Colonic mucosa (tissue), 4 donors: ENCODE data around the gene MCM9. TPM values are rescaled to one million over a fixed set of nuclear protein-coding genes. Genes with fewer than 3 reads are reported as not detected.

Experiments
- DNase-seq: peaks from one replicate; pipeline ENCODE4 v3.0.0-alpha.2; 2020
- H3K27ac ChIP-seq: fragments of 200-600 bp; one replicate; pipeline ENCODE4 v1.8.0; 2021
- H3K27me3 ChIP-seq: fragments of 200-600 bp; one replicate; pipeline ENCODE4 v1.8.0; 2021
- H3K36me3 ChIP-seq: fragments of 200-600 bp; one replicate; pipeline ENCODE4 v1.8.0; 2021
- H3K4me1 ChIP-seq: fragments of 200-600 bp; one replicate; pipeline ENCODE4 v1.8.0; 2021; ENCODE audit warnings: mild to moderate bottlenecking
- H3K4me3 ChIP-seq: fragments of 200-600 bp; one replicate; pipeline ENCODE4 v1.8.0; 2021
- H3K9ac ChIP-seq, 2 donors: one replicate each; pipeline ENCODE4 v1.7.0; 2013; ENCODE audit warnings: control low read depth in 2 of 2, low read depth in 2 of 2, low read length in 2 of 2
- H3K9me3 ChIP-seq: fragments of 200-600 bp; one replicate; pipeline ENCODE4 v1.8.0; 2021
- intact Hi-C: fragments of 100-400 bp; cut with DNase I; formaldehyde crosslinking; loops from one replicate; pipeline ENCODE4 v1.14.1; 2022
- total RNA-seq, 2 donors: library from RNA; stranded (reverse); fragmentation: NEBNext Ultra II Directional in 1 of 2; extraction: Animal tissue kit (Norgen Biotek cat#: 25700) in 1 of 2; gene quantifications; one replicate each; pipeline ENCODE4 v1.2.1, GENCODE V29; 2021
- TF ChIP-seq, protein P1 (sequence below): fragments of 200-600 bp; IDR thresholded peaks from one replicate; pipeline ENCODE4 v1.8.0; 2022; ENCODE audit warnings: antibody characterized with exemption, mild to moderate bottlenecking
- donor health status: healthy.
- donor health status: DM: no; HTN: no; CAD: no.
- donor health status: DM: no; HTN: no; CAD: no.

Gene MCM9
- total RNA-seq, 2 donors from 2014 or later = 14.3 to 18.5 TPM

DNA sequence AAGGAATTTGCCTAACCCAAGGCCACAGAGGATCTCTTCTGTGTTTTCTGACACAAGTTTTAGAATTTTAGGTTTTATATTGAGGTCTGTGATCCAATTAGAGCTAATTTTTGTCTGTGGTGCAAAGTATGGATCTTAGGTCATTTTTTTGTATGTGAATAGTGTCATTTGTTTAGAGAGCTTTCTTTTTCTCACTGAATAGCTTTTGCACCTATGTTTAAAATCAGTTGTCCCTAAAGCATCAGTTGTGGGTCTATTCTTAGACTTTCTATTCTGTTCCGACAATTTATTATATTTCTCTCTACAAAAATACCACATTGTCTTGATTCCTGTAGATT, 341 bp upstream of the MCM9 start:
- TF ChIP-seq, protein P1, sequence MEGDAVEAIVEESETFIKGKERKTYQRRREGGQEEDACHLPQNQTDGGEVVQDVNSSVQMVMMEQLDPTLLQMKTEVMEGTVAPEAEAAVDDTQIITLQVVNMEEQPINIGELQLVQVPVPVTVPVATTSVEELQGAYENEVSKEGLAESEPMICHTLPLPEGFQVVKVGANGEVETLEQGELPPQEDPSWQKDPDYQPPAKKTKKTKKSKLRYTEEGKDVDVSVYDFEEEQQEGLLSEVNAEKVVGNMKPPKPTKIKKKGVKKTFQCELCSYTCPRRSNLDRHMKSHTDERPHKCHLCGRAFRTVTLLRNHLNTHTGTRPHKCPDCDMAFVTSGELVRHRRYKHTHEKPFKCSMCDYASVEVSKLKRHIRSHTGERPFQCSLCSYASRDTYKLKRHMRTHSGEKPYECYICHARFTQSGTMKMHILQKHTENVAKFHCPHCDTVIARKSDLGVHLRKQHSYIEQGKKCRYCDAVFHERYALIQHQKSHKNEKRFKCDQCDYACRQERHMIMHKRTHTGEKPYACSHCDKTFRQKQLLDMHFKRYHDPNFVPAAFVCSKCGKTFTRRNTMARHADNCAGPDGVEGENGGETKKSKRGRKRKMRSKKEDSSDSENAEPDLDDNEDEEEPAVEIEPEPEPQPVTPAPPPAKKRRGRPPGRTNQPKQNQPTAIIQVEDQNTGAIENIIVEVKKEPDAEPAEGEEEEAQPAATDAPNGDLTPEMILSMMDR = no peak
- intact Hi-C loops = no loop called here

GRCh38 chr6:118933855-118934460, 1.0 kb downstream of the MCM9 start:
- no peaks in the 10 kb centered on the region for H3K4me1 ChIP-seq
- TF ChIP-seq, protein P1 = no peak
- intact Hi-C loops = loop anchor here (5.0 kb wide), 1 partner anchor 37 kb away; no protein-coding TSS in a partner anchor
- no peaks in the 10 kb centered on the region for H3K27me3 ChIP-seq
- H3K9me3 ChIP-seq = no peaks in the 10 kb centered on the region
- DNase-seq = no peak
- H3K36me3 ChIP-seq = no peaks in the 10 kb centered on the region
- peak overlapping the region; percentile 40 to 55 for H3K9ac ChIP-seq
- peak overlapping the region; percentile 98 for H3K27ac ChIP-seq
- peak overlapping the region; percentile 77 for H3K4me3 ChIP-seq

More for the DNA sequence above, 341 bp upstream of the MCM9 start:
- H3K4me1 ChIP-seq = no peaks in the 10 kb centered on the region
- no peaks in the 10 kb centered on the region for H3K9me3 ChIP-seq
- H3K4me3 ChIP-seq = peak overlapping the region; percentile 77
- H3K27me3 ChIP-seq = no peaks in the 10 kb centered on the region
- H3K27ac ChIP-seq = peak overlapping the region; percentile 98
- H3K9ac ChIP-seq = peak overlapping the region; percentile 51 to 84
- no peak for DNase-seq
- no peaks in the 10 kb centered on the region for H3K36me3 ChIP-seq

- TF ChIP-seq, protein P1 = no peak
- H3K9ac ChIP-seq = no peak overlapping the region
- H3K27ac ChIP-seq = no peak overlapping the region
- DNase-seq = no peak
- no peaks in the 10 kb centered on the region for H3K36me3 ChIP-seq
- H3K9me3 ChIP-seq = no peaks in the 10 kb centered on the region
- H3K27me3 ChIP-seq = no peaks in the 10 kb centered on the region
- intact Hi-C loops = loop anchor here (5.0 kb wide), 1 partner anchor 35 kb away; no protein-coding TSS in a partner anchor
- H3K4me3 ChIP-seq = no peak overlapping the region
- no peaks in the 10 kb centered on the region for H3K4me1 ChIP-seq
Observed at GRCh38 chr6:118932421-118932820, 2.5 kb downstream of the MCM9 start.

DNA sequence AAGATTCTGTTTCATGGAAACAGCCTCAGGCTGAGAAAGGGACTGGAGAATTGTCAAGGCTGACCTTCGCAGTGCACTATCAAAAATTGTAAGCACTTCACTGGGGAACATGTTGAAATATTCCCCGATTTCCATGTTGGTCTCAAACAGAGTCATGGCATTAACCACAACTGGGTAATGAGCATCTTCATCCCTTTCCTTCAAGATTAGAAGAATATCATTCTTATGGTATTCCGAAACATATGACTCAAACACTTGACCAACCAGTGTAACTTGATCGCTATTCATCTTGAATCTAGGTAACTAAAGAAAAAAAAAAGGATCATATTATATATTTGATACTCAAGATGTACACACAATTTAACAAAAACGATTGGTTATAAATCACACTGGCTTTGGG, 3.5 kb downstream of the MCM9 start:
- TF ChIP-seq, protein P1 = no peak
- H3K36me3 ChIP-seq = no peaks in the 10 kb centered on the region

GRCh38 chr6:118930680-118931079, 4.3 kb downstream of the MCM9 start:
- Histone ChIP-seq H3K4me3 (no peak overlapping the region), H3K36me3 (no peaks in the 10 kb centered on the region), H3K9ac (no peak overlapping the region), H3K27me3 (no peaks in the 10 kb centered on the region), H3K4me1 (no peaks in the 10 kb centered on the region), H3K9me3 (no peaks in the 10 kb centered on the region), H3K27ac (no peak overlapping the region)
- intact Hi-C loops = loop anchor here (5.0 kb wide), 1 partner anchor 33 kb away; no protein-coding TSS in a partner anchor
- TF ChIP-seq, protein P1 = no peak
- no peak for DNase-seq

More for the DNA sequence above, 3.5 kb downstream of the MCM9 start:
- H3K9me3 ChIP-seq = no peaks in the 10 kb centered on the region
- no peak overlapping the region for H3K4me3 ChIP-seq
- no peak overlapping the region for H3K9ac ChIP-seq
- no peak for DNase-seq
- H3K27ac ChIP-seq = no peak overlapping the region
- no peaks in the 10 kb centered on the region for H3K4me1 ChIP-seq
- no peaks in the 10 kb centered on the region for H3K27me3 ChIP-seq
- intact Hi-C loops = loop anchor here (5.0 kb wide), 1 partner anchor 34 kb away; no protein-coding TSS in a partner anchor
